Gastroesophageal sphincter (tissue), 4 donors: ENCODE results near the gene PELI1. TPM values are rescaled to one million over a fixed set of nuclear protein-coding genes. Genes with fewer than 3 reads are reported as not detected.

Source experiments
- ATAC-seq: fragments of 150-250 bp; one replicate; pipeline ENCODE4 v1.9.1; 2016; ENCODE audit warnings: mild to moderate bottlenecking, moderate library complexity
- H3K27ac ChIP-seq, 4 donors: fragments of 200-600 bp; sonication (generic) in 3 of 4; 1 replicate in 3 of 4; 2 replicates in 1 of 4; pipeline ENCODE4 v1.5.1; 2016 to 2019
- H3K27me3 ChIP-seq: fragments of 200-600 bp; sonication (generic); one replicate; pipeline ENCODE4 v1.5.1; 2019
- H3K36me3 ChIP-seq, 2 donors: fragments of 200-600 bp; sonication (generic); one replicate each; pipeline ENCODE4 v1.5.1; 2019; ENCODE audit warnings: control low read depth in 1 of 2
- H3K4me1 ChIP-seq, 3 donors: fragments of 200-600 bp; sonication (generic); 1 replicate in 2 of 3; 2 replicates in 1 of 3; pipeline ENCODE4 v1.5.1; 2016 to 2019; ENCODE audit warnings: control low read depth in 2 of 3
- H3K4me3 ChIP-seq, 2 donors: fragments of 200-600 bp; sonication (generic); one replicate each; pipeline ENCODE4 v1.5.1; 2019; ENCODE audit warnings: mild to moderate bottlenecking in 1 of 2, moderate library complexity in 1 of 2
- H3K9me3 ChIP-seq, 3 donors: fragments of 200-600 bp; sonication (generic); one replicate each; pipeline ENCODE4 v1.5.1; 2017 to 2019; ENCODE audit warnings: control low read depth in 2 of 3
- CTCF ChIP-seq, 4 experiments: fragments of 200-600 bp in 2 of 4; fragments of 450-650 bp in 2 of 4; sonication (generic) in 1 of 4; IDR thresholded peaks; one replicate each; pipeline ENCODE4 v1.5.1; 2017 to 2019; ENCODE audit warnings: antibody characterized with exemption in 4 of 4, mild to moderate bottlenecking in 2 of 4, moderate library complexity in 2 of 4
- EP300 ChIP-seq: sonication (generic); formaldehyde crosslinking; IDR thresholded peaks from one replicate; pipeline ENCODE4 v1.6.1; 2017; ENCODE audit warnings: antibody characterized with exemption, mild to moderate bottlenecking
- POLR2A ChIP-seq, 2 donors: fragments of 450-650 bp; IDR thresholded peaks; one replicate each; pipeline ENCODE4 v1.6.1; 2017; ENCODE audit warnings: antibody characterized with exemption in 2 of 2, mild to moderate bottlenecking in 2 of 2, moderate library complexity in 1 of 2
- POLR2AphosphoS5 ChIP-seq: sonication (generic); formaldehyde crosslinking; IDR thresholded peaks from one replicate; pipeline ENCODE4 v1.6.1; 2017; ENCODE audit warnings: antibody characterized with exemption
- WGBS, 2 donors: methylation state at CpG; one replicate each; pipeline ENCODE4 v1.1.5; 2018; ENCODE audit warnings: low coverage in 1 of 2; 5-methylcytosine and 5-hydroxymethylcytosine counted together
- total RNA-seq, 4 donors: library from RNA; depleted of rRNA; stranded (reverse); fragments of >200 nt; gene quantifications; one replicate each; pipeline ENCODE4 v1.1.0, GENCODE V29; 2016

The PELI1 gene
- total RNA-seq, 4 donors from 2014 or later: 13.1 to 22.4 (median 20.5) TPM

- H3K9me3 ChIP-seq: no peaks in the 10 kb centered on the region
- TF ChIP-seq POLR2A (IDR thresholded peaks at IDR 0.05): no peak
- peak; percentile 24 for TF ChIP-seq POLR2AphosphoS5
- H3K36me3 ChIP-seq: no peaks in the 10 kb centered on the region
- H3K4me1 ChIP-seq: no peaks in the 10 kb centered on the region
- WGBS, 2 donors: 73 to 77% methylated on average over 2 to 3 of the region's 3 CpGs
- H3K27ac ChIP-seq: peak overlapping the region in 1 of 4 donors; percentile 13
- H3K4me3 ChIP-seq: no peak overlapping the region
- ATAC-seq: peak; percentile 52
- no peaks in the 10 kb centered on the region for H3K27me3 ChIP-seq
Observed at GRCh38 chr2:64052463-64053241, 91.6 kb downstream of the PELI1 start.

GRCh38 chr2:64049633-64050220 is 94.5 kb downstream of the PELI1 start:
- Histone ChIP-seq H3K4me3 (no peak overlapping the region), H3K27me3 (no peaks in the 10 kb centered on the region), H3K36me3 (no peaks in the 10 kb centered on the region), H3K4me1 (no peaks in the 10 kb centered on the region), H3K27ac (no peak overlapping the region), H3K9me3 (no peaks in the 10 kb centered on the region)
- 0 to 7% methylated on average over 3 of the region's 3 CpGs for WGBS, 2 donors
- no peak for TF ChIP-seq POLR2AphosphoS5
- TF ChIP-seq CTCF (IDR thresholded peaks at IDR 0.05): peak; percentile 72 to 91 (median 83)
- no peak for TF ChIP-seq POLR2A (IDR thresholded peaks at IDR 0.05)
- TF ChIP-seq EP300: no peak
- ATAC-seq: peak; percentile 79

GRCh38 chr2:64045938-64046337 is 98.3 kb downstream of the PELI1 start:
- H3K4me1 ChIP-seq: no peaks in the 10 kb centered on the region
- no peaks in the 10 kb centered on the region for H3K27me3 ChIP-seq
- 90 to 94% methylated on average over 2 of the region's 2 CpGs for WGBS, 2 donors
- no peaks in the 10 kb centered on the region for H3K9me3 ChIP-seq
- H3K27ac ChIP-seq: no peak overlapping the region
- no peaks in the 10 kb centered on the region for H3K36me3 ChIP-seq
- no peak overlapping the region for H3K4me3 ChIP-seq
- TF ChIP-seq POLR2AphosphoS5 (no peak), POLR2A (IDR thresholded peaks at IDR 0.05) (no peak), CTCF (IDR thresholded peaks at IDR 0.05) (no peak), EP300 (no peak)
- no peak for ATAC-seq

Other genes starting within 250 kb of the PELI1 start
- 10 to 100 TPM; 21.7 to 33.2 (median 27.2) TPM for gene VPS54, start 125.0 kb downstream of the PELI1 start, total RNA-seq